Limb (tissue), 2 donors: Measurements from ENCODE around the gene CLRN2.
"Not testable (repeated sequence)": the region's sequence is repeated elsewhere in the genome, so short reads cannot be mapped to it uniquely, and the experiment has no call there.

Experiments used
- DNase-seq, 2 donors: peaks; one replicate each; pipeline ENCODE4 v3.0.0-alpha.2; 2016; ENCODE audit errors: extremely low spot score in 2 of 2

The CLRN2 gene

DNA sequence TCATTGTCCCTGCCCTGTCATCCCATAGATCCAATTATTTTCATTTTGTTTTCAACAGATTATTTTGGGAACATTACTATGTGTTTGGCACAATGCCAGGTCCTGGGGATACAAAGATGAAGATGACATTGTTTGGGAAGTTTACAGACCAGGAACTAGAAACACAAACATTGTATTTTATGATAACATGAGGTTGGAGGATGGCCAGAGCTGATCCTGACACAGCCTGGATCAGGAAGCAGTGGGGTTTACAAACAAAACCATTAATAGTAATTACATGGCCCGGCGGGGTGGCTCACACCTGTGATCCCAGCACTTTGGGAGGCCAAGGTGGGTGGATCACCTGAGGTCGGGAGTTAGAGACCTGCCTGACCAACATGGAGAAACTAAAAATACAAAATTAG, 29.9 kb downstream of the CLRN2 start:
- DNase-seq, result no peak

DNA sequence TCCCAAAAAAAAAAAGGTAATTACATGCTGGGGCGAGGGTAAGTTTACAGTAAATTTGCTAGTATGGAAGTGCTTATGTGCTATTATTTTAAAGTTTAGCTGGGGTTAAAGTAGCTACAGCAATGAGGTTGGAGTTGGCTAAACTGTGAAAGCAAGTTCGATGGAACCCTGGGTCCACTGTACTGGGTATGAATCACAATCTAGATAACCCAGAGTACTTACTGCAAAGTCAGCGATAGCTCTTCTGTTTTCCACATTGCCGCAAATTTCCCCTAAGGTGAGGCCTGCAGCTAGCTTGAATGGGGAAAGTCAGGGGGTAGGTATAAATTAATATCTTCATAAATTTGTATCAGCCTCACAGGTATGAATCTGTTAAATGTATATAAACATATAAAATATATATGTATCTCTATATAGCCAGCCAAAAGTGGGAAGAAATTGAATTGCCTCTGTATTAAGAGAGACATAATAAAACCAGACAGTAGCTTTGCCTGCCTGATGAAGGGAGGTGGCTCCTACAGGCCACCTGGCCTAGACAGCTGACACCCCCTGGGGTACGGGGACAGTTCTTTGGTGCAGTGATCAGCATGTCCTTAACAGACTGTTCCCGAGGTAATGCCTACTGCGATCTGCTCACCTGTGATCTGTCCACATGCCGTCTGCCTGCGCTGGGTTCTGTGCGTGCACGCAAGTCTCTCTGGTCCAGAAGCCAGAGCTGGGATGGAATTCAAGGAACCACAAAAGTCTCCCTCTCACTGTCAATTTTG, 30.6 kb downstream of the CLRN2 start:
- no peak for DNase-seq

DNA sequence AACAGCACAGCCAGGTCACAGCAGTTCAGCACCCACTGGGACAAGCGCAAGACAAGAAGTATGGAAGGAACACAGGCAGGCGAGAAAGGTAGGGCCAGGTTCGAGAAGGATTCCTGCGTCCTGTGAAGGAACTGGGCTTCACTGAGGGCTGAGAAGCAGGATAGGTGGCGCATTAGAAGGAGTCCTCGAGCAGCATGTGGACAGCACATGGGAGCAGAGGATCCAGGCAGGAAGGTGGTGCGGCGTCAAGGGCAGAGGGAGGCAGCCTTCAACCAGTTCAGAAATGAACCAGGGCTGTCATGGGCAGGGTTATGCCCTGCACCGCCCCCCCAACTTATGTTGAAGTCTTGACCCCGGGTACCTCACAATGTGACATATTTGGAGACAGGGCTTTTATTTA, 31.3 kb downstream of the CLRN2 start:
- DNase-seq, result no peak

DNA sequence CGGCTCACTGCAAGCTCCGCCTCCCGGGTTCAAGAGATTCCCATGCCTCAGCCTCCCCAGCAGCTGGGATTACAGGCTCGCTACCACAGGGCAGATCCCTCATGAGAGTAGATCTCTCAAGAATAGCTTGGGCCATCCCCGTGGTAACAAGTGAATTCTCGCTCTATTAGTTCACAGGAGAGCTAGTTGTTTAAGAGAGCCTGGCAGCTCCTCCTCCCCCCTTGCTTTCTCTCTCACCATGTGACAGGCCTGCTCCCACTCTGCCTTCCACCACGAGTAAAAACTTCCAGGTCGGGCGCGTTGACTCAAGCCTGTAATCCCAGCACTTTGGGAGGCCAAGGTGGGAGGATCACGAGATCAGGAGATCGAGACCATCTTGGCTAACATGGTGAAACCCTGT, 31.7 kb downstream of the CLRN2 start:
- DNase-seq, result no peak

DNA sequence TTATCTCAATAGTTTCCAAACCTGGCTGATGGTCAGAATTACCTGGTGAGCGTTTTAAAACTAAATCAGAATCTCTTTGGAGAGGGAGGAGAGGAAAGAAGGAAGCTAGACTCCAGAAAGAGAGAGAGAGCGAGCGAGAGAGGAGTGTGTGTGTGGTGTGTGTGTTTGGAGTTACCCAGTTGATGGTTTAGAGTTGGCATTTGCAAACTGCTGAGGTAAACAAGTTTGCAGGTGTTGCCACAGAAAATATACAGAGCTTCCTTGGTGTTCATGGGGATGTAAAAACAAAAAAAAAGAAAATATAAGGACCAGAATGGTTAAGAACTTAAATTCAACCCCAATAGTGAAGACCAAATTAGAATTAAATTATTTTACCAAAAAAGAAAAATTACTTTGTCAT, 35.6 kb downstream of the CLRN2 start:
- no peak for DNase-seq

DNA sequence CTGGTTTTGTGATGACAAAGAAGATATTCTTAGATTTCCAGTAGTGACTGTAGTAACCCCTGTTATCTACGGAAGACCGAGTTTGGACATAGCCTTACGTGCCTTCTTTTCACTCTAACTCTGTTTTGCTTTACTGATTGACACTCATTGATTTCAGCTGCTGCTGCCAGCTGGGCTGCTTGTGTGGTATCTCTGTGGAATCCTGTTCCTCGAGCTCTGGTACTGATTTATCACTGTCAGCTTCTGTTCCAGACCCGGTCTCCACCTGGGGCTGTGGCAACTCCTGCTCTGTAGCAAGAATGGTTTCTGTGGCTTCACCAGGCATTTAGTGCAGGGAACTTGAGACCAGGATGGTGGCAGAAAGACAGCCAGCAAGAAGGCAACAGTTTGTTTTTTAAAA, 37.5 kb downstream of the CLRN2 start:
- DNase-seq, result no peak

DNA sequence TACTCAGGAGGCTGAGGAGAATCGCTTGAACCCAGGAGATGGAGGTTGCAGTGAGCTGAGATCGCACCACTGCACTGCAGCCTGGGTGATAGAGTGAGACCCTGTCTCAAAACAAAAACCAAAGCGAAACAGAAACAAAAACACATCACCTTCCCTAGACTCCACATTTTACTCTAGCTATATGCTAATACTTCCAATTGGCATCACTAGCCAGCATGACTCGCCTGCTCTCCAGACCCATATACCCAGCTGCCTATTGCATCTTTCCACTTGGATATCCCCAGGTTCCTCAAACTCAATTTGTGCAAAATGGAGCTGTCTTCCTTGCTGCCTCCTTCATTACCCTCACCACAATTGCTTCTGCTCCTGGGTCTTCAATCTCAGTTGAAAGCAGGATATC, 39.6 kb downstream of the CLRN2 start:
- DNase-seq, result no peak

DNA sequence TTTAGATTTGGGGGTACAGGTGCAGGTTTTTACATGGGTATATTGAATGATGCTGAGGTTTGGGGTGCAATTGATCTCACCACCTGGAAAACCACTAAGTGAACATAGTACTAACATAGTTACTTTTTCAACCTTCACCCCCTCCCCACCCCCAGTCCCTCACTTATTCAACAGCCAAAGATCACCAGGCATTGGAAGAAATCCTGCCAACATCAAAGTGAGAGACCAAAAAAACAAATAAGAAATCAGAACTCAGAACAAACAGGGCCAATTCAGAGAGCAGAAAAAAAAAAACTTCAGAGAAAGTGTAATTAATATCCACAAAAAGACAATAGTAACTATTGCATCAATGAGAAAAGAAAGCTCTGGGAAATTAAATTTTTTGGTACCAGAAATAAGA, 41.5 kb downstream of the CLRN2 start:
- no peak for DNase-seq

DNA sequence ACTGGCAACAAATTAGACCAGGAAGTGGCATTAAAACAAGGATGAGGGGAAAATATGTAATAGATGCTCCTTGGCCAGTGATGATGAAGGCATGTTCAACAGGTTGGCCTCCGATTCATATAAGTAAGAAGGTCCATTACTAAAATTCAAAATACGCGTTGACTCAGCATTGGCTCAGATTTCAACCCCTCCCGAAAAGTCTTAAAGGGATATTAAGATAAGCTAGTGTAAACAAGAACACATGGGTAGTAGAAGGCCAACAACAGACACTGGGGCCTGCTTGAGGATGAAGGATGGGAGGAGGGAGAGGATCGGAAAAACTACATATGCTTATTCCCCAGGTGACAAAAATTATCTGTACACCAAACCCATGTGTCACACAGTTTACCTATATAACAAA, 42.9 kb downstream of the CLRN2 start:
- no peak for DNase-seq

DNA sequence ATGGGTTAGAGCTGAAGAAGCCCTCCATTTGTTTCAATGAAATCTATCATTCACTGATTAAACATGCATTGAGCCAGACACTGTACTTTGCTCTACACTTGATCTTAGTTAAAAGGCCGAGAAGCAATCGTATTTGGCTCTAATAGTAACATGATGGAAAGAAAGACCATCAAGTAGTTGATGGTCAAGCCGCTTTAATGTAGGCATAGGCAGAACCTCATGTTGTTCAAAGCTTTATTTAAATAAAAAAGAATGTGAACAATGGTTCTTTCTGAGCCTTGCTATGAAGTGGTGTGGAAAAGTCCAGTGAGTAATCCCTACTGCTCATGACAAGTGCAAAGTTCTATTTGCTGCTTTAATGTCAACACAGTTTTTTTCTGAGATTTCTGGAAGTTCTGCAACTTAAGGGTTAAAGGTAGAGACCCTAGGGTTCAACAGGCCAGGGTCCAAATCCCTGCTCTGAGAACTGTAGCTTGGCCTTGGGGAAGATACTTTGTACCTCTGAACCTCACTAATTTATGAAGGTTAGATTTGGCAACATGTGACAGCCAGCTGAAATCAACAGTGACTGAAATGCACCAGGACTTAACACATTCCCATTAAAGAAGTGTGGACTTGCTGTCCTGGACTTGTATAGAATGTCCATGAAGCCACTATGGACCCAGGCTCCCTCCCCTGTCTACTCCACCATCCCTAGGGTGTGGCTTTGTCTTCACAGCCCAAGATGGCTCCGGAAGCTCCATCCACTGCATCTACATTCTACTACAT, 44.2 kb downstream of the CLRN2 start:
- no peak for DNase-seq

DNA sequence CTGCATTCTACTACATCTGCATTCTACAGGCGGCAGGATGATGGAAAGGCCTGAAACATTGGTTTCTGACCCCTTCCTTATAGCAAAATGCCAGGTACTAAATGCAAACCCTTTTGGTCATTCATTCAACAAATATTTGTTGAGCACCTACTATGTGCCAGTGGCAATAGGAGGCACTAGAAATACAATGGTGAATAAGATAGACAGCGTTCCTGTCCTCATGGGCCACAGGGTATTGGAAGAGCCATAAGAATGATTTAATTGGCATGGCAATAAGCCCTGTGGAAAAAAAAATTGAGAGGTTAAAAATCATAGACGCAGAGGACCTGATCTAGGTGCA, 44.7 kb downstream of the CLRN2 start:
- DNase-seq, result no peak

DNA sequence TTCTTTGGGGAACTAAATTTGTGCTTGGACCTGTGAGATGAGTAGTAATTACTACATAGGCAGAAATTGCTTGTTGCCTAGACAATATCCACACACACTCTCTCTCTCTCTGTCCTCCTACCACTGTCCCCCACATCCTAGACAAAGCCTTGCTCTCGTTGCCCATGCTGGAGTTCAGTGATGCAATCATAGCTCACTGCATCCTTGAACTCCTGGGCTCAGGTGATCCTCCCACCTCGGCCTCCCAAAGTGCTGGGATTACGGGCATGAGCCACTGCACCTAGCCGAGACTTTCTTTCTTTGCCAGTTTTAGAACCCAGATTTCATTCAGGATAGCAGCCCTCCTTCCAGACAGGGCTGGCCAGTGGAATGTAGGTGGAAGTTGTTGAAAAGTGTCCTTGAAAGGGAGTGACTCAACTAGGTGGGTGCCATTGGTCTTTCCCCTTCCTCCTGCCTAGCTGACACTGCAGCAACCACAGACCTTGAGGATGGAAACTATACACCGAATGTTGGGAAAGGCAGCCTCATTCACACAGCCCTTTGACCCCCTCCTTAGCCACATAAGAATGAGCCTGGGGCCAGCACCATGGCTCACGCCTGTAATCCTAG, 45.2 kb downstream of the CLRN2 start:
- no peak for DNase-seq

DNA sequence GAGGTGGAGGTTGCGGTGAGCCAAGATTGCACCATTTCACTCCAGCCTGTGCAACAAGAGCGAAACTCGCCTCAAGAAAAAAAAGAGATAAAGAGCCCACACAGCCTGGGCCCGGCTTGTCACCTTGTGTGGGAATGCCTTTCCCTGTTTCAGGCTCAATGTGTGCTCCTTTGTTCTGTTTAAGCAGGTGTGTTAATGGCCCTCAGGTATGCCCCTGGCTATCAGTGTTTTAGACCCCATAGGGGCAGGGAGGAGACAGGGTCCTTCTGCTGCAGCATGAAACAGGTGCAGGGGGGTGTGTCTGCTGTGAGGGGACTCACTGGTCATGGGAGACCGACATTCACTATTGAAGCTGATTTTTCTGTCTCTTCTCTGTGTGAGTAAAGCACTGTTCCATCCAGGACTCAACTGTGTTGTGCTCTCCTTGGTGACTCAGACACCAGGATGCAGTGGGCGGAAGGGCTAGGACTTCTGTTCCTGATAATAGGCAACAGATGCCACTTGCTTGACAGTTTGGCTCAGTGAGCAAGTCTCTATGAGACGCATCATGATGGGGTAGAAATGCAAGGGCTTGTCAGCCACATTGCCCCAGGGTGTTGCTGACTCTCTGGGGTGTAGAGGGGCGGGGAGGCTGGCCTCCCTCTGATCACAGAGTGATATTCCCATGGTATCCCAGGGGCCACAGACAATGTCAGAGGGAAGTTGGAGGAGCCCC, 46.4 kb downstream of the CLRN2 start:
- no peak for DNase-seq

DNA sequence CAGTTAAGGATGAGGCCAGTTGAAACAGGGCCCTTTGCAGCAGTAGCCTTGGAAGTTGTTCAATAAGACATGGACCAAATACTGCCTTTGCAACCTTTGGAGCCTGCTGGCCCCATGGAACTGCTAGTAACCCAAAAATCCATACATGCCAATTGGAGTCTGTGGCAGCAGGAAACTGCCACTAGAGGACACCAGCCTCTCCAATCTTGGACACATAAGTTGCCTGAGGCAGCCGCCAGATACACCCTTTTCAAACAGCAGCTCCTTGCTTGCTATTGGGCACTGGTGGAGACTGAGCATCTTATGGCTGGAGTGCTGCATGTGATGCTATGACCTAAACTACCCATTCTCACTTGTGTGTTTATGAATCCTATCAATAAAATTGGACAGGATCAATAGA, 47.2 kb downstream of the CLRN2 start:
- no peak for DNase-seq

DNA sequence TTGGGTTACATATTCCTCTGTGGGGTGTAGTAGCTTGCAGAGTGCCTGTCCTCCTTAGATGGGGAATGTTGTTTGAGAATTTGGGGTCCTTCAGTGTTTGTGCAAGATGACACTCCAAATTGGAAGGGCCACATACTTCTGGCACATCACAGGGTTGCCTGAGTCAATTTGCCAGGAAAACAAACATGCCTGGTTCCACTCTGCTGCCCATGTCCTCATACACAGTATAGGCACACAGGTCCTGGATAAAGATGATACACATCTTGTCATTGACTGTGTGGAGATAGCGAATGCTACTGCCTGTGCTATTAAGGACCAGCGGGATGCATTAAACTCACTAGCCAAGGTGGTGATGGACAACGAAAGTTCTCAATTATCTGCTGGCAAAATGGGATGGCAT, 50.9 kb downstream of the CLRN2 start:
- DNase-seq, result no peak

DNA sequence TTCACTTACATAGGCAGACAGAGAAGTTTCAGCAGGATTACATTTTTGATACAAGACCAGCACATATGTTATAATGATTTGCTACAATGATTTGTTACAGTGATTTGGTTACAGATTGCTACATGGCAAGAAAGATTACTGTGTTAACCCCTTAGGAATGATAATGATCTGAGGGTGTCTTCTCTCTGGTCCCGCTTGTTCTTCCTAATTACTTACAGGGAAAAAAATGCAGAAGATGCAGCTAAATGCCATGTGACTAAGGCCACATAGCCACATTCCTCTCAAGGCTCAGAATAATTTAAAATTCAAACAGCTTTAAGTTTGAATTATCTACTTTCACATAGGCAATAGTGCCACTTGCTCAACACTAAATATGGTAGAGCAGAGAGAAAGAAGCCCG, 52.3 kb downstream of the CLRN2 start:
- no peak for DNase-seq

DNA sequence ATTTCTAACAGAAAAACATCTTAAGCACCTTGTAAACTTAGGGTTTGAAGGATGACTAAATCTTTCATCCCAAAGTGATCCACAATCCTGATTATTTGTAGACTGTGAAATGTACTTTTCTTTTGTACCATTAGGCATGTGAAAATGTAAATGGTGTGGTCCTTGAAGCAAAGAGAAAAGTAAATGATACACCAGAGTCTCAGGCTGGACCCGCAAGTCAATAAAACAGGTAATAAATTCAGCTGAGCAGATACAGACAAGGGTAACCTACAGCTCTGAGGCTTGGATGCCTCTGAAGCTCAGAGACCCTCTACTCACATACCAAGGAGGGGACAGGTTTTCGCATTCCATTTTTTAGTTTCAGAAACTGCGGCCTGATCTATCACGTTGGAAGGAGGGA, 59.2 kb downstream of the CLRN2 start:
- DNase-seq, result no peak

DNA sequence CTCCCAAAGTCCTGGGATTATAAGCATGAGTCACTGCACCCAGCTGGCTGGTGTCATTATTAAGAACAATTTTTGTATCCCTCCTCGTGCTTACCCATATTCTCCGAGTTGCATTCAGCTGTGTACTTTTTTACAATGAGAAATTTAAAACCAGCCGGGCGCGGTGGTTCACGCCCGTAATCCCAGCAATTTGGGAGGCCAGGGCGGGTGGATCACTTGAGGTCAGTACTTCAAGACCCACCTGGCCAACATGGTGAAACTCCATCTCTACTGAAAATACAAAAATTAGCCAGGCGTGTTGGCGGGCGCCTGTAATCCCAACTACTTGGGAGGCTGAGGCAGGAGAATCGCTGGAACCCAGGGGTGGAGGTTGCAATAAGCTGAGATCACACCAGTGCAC, 60.2 kb downstream of the CLRN2 start:
- DNase-seq, result not testable (repeated sequence)
